Measurements from ENCODE around the gene MIPEP. TPM values are rescaled to one million over a fixed set of nuclear protein-coding genes. Genes with fewer than 3 reads are reported as not detected.

MIPEP gene
- total and polyA plus RNA-seq, 2 experiments from 2014 or later = 17.1 to 19.8 TPM

- Histone ChIP-seq H3K27me3 (peaks cover under 1% of the 10 kb centered on the region), H3K4me3 (no peak overlapping the region), H3K9me3 (ENCODE audit: low read depth) (no peaks in the 10 kb centered on the region), H3K4me2 (no peak overlapping the region), H3K9me2 (replicated peaks; ENCODE audit: insufficient read depth) (no peaks in the 10 kb centered on the region), H2AFZ (no peak overlapping the region), H4K20me1 (ENCODE audit: insufficient read depth, poor library complexity, severe bottlenecking) (no peaks in the 10 kb centered on the region), H3K79me2 (no peaks in the 10 kb centered on the region), H3K27ac (no peak overlapping the region), H3K36me3 (replicated peaks; ENCODE audit: insufficient read depth, low read depth) (no peaks in the 10 kb centered on the region), H3K4me1 (ENCODE audit: insufficient read depth) (no peaks in the 10 kb centered on the region)
- DNase-seq (ENCODE audit: low spot score) = no peak
- no peak for TF ChIP-seq EZH2 (IDR thresholded peaks at IDR 0.05; ENCODE audit: borderline replicate concordance)
- TF ChIP-seq CTCF (IDR thresholded peaks at IDR 0.05; ENCODE audit: poor library complexity) = no peak
- no peak for TF ChIP-seq EZH2phosphoT487 (IDR thresholded peaks at IDR 0.05; ENCODE audit: low read depth, severe bottlenecking, unreplicated experiment)
Measured at GRCh38 chr13:23909606-23910005, 20.4 kb upstream of the MIPEP start.

- no peak overlapping the region for H3K4me3 ChIP-seq
- no peak for TF ChIP-seq EZH2phosphoT487 (IDR thresholded peaks at IDR 0.05; ENCODE audit: low read depth, severe bottlenecking, unreplicated experiment)
- H4K20me1 ChIP-seq (ENCODE audit: insufficient read depth, poor library complexity, severe bottlenecking) = no peaks in the 10 kb centered on the region
- H3K4me2 ChIP-seq = no peak overlapping the region
- H3K27me3 ChIP-seq = peaks cover 33% of the 10 kb centered on the region
- no peaks in the 10 kb centered on the region for H3K79me2 ChIP-seq
- H3K4me1 ChIP-seq (ENCODE audit: insufficient read depth) = no peaks in the 10 kb centered on the region
- no peaks in the 10 kb centered on the region for H3K9me3 ChIP-seq (ENCODE audit: low read depth)
- H3K36me3 ChIP-seq (replicated peaks; ENCODE audit: insufficient read depth, low read depth) = no peaks in the 10 kb centered on the region
- no peak overlapping the region for H2AFZ ChIP-seq
- 92% methylated on average over 2 of the region's 2 CpGs for WGBS (ENCODE audit: low lambda C conversion rate, missing lambda C conversion rate)
- no peak for DNase-seq (ENCODE audit: low spot score)
- no peaks in the 10 kb centered on the region for H3K9me2 ChIP-seq (replicated peaks; ENCODE audit: insufficient read depth)
- H3K27ac ChIP-seq = no peak overlapping the region
Measured at GRCh38 chr13:23905766-23906165, 16.6 kb upstream of the MIPEP start.

GRCh38 chr13:23903906-23904280 is 14.7 kb upstream of the MIPEP start:
- no peak for DNase-seq (ENCODE audit: low spot score)
- Histone ChIP-seq H3K4me1 (ENCODE audit: insufficient read depth) (no peaks in the 10 kb centered on the region), H3K27ac (no peak overlapping the region), H3K4me3 (no peak overlapping the region), H4K20me1 (ENCODE audit: insufficient read depth, poor library complexity, severe bottlenecking) (no peaks in the 10 kb centered on the region), H2AFZ (peak overlapping the region; percentile 21), H3K9me2 (replicated peaks; ENCODE audit: insufficient read depth) (no peaks in the 10 kb centered on the region), H3K36me3 (replicated peaks; ENCODE audit: insufficient read depth, low read depth) (no peaks in the 10 kb centered on the region), H3K9me3 (ENCODE audit: low read depth) (no peaks in the 10 kb centered on the region), H3K27me3 (peaks cover 33% of the 10 kb centered on the region), H3K79me2 (no peaks in the 10 kb centered on the region), H3K4me2 (peak overlapping the region; percentile 81)
- 53% methylated on average over 16 of the region's 16 CpGs for WGBS (ENCODE audit: low lambda C conversion rate, missing lambda C conversion rate)
- TF ChIP-seq EZH2 (IDR thresholded peaks at IDR 0.05; ENCODE audit: borderline replicate concordance) = peak; percentile 28
- TF ChIP-seq EZH2phosphoT487 (IDR thresholded peaks at IDR 0.05; ENCODE audit: low read depth, severe bottlenecking, unreplicated experiment) = no peak

GRCh38 chr13:23902975-23903905 is 14.0 kb upstream of the MIPEP start:
- Histone ChIP-seq H3K27me3 (peaks cover 33% of the 10 kb centered on the region), H4K20me1 (ENCODE audit: insufficient read depth, poor library complexity, severe bottlenecking) (no peaks in the 10 kb centered on the region), H3K4me1 (ENCODE audit: insufficient read depth) (no peaks in the 10 kb centered on the region), H3K9me3 (ENCODE audit: low read depth) (no peaks in the 10 kb centered on the region), H3K9me2 (replicated peaks; ENCODE audit: insufficient read depth) (no peaks in the 10 kb centered on the region), H3K36me3 (replicated peaks; ENCODE audit: insufficient read depth, low read depth) (no peaks in the 10 kb centered on the region), H3K79me2 (no peaks in the 10 kb centered on the region), H3K27ac (no peak overlapping the region), H3K4me2 (peak overlapping the region; percentile 81), H3K4me3 (no peak overlapping the region), H2AFZ (peak overlapping the region; percentile 21)
- peak; percentile 34 for TF ChIP-seq EZH2 (IDR thresholded peaks at IDR 0.05; ENCODE audit: borderline replicate concordance)
- no peak for TF ChIP-seq CTCF (IDR thresholded peaks at IDR 0.05; ENCODE audit: poor library complexity)
- peak; percentile 6 for DNase-seq (ENCODE audit: low spot score)
- 42% methylated on average over 41 of the region's 67 CpGs for WGBS (ENCODE audit: low lambda C conversion rate, missing lambda C conversion rate)

Data from hepatocyte (in vitro differentiated cells).